Endothelial cell (in vitro differentiated cells): ENCODE measurements around the gene FUT4. TPM values are rescaled to one million over a fixed set of nuclear protein-coding genes. Genes with fewer than 3 reads are reported as not detected.

Experiments used
- DNase-seq: peaks from one replicate; pipeline ENCODE4 v3.0.0; 2021; ENCODE audit warnings: low spot score
- H3K27ac Mint-ChIP-seq: one replicate; pipeline ENCODE4 v1.8.0; 2021; ENCODE audit warnings: mixed read lengths, inconsistent platforms; ENCODE audit not compliant: unreplicated experiment
- H3K27me3 Mint-ChIP-seq: one replicate; pipeline ENCODE4 v1.8.0; 2021; ENCODE audit warnings: mild to moderate bottlenecking, moderate library complexity, mixed read lengths, inconsistent platforms; ENCODE audit not compliant: unreplicated experiment
- H3K36me3 Mint-ChIP-seq: one replicate; pipeline ENCODE4 v1.8.0; 2021; ENCODE audit warnings: mild to moderate bottlenecking, low read depth, mixed read lengths, inconsistent platforms; ENCODE audit not compliant: unreplicated experiment
- H3K4me1 Mint-ChIP-seq: one replicate; pipeline ENCODE4 v1.8.0; 2021; ENCODE audit warnings: mild to moderate bottlenecking, mixed read lengths, inconsistent platforms; ENCODE audit not compliant: unreplicated experiment
- H3K4me3 Mint-ChIP-seq: one replicate; pipeline ENCODE4 v1.8.0; 2021; ENCODE audit warnings: mild to moderate bottlenecking, mixed read lengths, inconsistent platforms; ENCODE audit not compliant: unreplicated experiment
- H3K9me3 Mint-ChIP-seq: one replicate; pipeline ENCODE4 v1.8.0; 2021; ENCODE audit warnings: mixed read lengths, inconsistent platforms; ENCODE audit not compliant: unreplicated experiment
- CTCF ChIP-seq: fragments of 200-600 bp; sonication (generic); IDR thresholded peaks from one replicate; pipeline ENCODE4 v1.5.0; 2021; ENCODE audit warnings: antibody characterized with exemption; ENCODE audit not compliant: unreplicated experiment
- total RNA-seq: library from RNA; stranded (reverse); fragmentation: NEBNext Ultra II Directional; extraction: Animal tissue kit (Norgen Biotek cat#: 25700); gene quantifications from one replicate; pipeline ENCODE4 v1.2.1, GENCODE V29; 2021; ENCODE audit not compliant: unreplicated experiment

FUT4 gene
- total RNA-seq, 1 donor from 2014 or later: 6.3 TPM

GRCh38 chr11:94524341-94524740 lies 19.4 kb upstream of the FUT4 start:
- H3K4me3 Mint-ChIP-seq: no peak overlapping the region
- no peaks in the 10 kb centered on the region for H3K4me1 Mint-ChIP-seq
- no peak for DNase-seq
- H3K9me3 Mint-ChIP-seq: no peaks in the 10 kb centered on the region
- no peaks in the 10 kb centered on the region for H3K27me3 Mint-ChIP-seq
- TF ChIP-seq CTCF: no peak
- no peaks in the 10 kb centered on the region for H3K36me3 Mint-ChIP-seq
- H3K27ac Mint-ChIP-seq: no peak overlapping the region

GRCh38 chr11:94525546-94526324 lies 18.0 kb upstream of the FUT4 start:
- H3K36me3 Mint-ChIP-seq: no peaks in the 10 kb centered on the region
- DNase-seq: no peak

GRCh38 chr11:94526645-94527438 lies 16.9 kb upstream of the FUT4 start:
- TF ChIP-seq CTCF: no peak

More at GRCh38 chr11:94525546-94526324, 18.0 kb upstream of the FUT4 start:
- Mint-ChIP-seq H3K4me3 (no peak overlapping the region), H3K4me1 (no peaks in the 10 kb centered on the region), H3K27ac (no peak overlapping the region), H3K9me3 (no peaks in the 10 kb centered on the region), H3K27me3 (no peaks in the 10 kb centered on the region)
- TF ChIP-seq CTCF: no peak

GRCh38 chr11:94528551-94528950 lies 15.2 kb upstream of the FUT4 start:
- H3K9me3 Mint-ChIP-seq: no peaks in the 10 kb centered on the region
- H3K36me3 Mint-ChIP-seq: no peaks in the 10 kb centered on the region
- no peak for TF ChIP-seq CTCF
- H3K4me1 Mint-ChIP-seq: peaks cover under 1% of the 10 kb centered on the region
- H3K27me3 Mint-ChIP-seq: no peaks in the 10 kb centered on the region
- H3K4me3 Mint-ChIP-seq: no peak overlapping the region
- no peak overlapping the region for H3K27ac Mint-ChIP-seq
- DNase-seq: no peak

More at GRCh38 chr11:94526645-94527438, 16.9 kb upstream of the FUT4 start:
- H3K4me3 Mint-ChIP-seq: no peak overlapping the region
- H3K36me3 Mint-ChIP-seq: no peaks in the 10 kb centered on the region
- H3K27ac Mint-ChIP-seq: no peak overlapping the region
- H3K9me3 Mint-ChIP-seq: no peaks in the 10 kb centered on the region
- no peak for DNase-seq
- no peaks in the 10 kb centered on the region for H3K4me1 Mint-ChIP-seq
- no peaks in the 10 kb centered on the region for H3K27me3 Mint-ChIP-seq

- DNase-seq: no peak
- Mint-ChIP-seq H3K4me3 (no peak overlapping the region), H3K36me3 (no peaks in the 10 kb centered on the region), H3K27ac (no peak overlapping the region), H3K9me3 (no peaks in the 10 kb centered on the region), H3K27me3 (no peaks in the 10 kb centered on the region), H3K4me1 (peaks cover 3% of the 10 kb centered on the region)
- TF ChIP-seq CTCF: no peak
These were observed 11.5 kb upstream of the FUT4 start for GRCh38 chr11:94532211-94532610.
